Right cardiac atrium (tissue), 5 donors: ENCODE results near the gene IHH. TPM values are rescaled to one million over a fixed set of nuclear protein-coding genes. Genes with fewer than 3 reads are reported as not detected.

Experiments used
- ATAC-seq, 2 donors: fragments of 200-7000 bp; cut with Tn5 transposase; one replicate each; pipeline versions ENCODE4 v1.8.0 to v1.9.1; 2020; ENCODE audit warnings: moderate library complexity in 2 of 2, mild to moderate bottlenecking in 1 of 2
- DNase-seq, 3 donors: peaks; one replicate each; pipeline ENCODE4 v3.0.0-alpha.2; 2020
- H3K27ac ChIP-seq: one replicate; pipeline ENCODE4 v1.5.1; 2013; ENCODE audit warnings: mild to moderate bottlenecking, low read length, control low read depth, moderate library complexity
- H3K27me3 ChIP-seq: one replicate; pipeline ENCODE4 v1.6.1; 2013; ENCODE audit not compliant: control insufficient read depth, insufficient read depth
- H3K4me1 ChIP-seq: one replicate; pipeline ENCODE4 v1.6.1; 2013; ENCODE audit warnings: low read length; ENCODE audit not compliant: control insufficient read depth, insufficient read depth
- H3K4me3 ChIP-seq: one replicate; pipeline ENCODE4 v1.5.1; 2013; ENCODE audit warnings: low read length, control low read depth
- H3K9me3 ChIP-seq: one replicate; pipeline ENCODE4 v1.6.1; 2013; ENCODE audit warnings: low read length; ENCODE audit not compliant: control insufficient read depth
- WGBS: extraction: QIAGEN DNeasy Blood & Tissue Kit; methylation state at CpG from one replicate; pipeline ENCODE4 v1.1.7; 2013; 5-methylcytosine and 5-hydroxymethylcytosine counted together
- intact Hi-C, 4 donors: fragments of 100-400 bp; cut with DNase I; formaldehyde crosslinking; loops; one replicate each; pipeline versions ENCODE4 v1.11.0 to v1.14.0; 2022 to 2023
- polyA plus RNA-seq: library from polyadenylated mRNA; stranded (reverse); fragments of 200-250 nt; gene quantifications from one replicate; pipeline ENCODE4 v1.2.3, GENCODE V29; 2013
- total RNA-seq, 4 donors: library from RNA; stranded (reverse); fragmentation: NEBNext Ultra II Directional; extraction: Animal tissue kit (Norgen Biotek cat#: 25700); gene quantifications; one replicate each; pipeline ENCODE4 v1.2.1, GENCODE V29; 2021
- donor health status: healthy with polysubstance abuse.
- donor health status: DM: no; HTN: yes; CAD: no.
- donor health status: DM: no; HTN: no; CAD: no.
- donor health status: DM: no; HTN: yes; CAD: no; lungs with severe emphysema.
- donor health status: DM: yes; HTN: yes; CAD: no.

The IHH gene
- total and polyA plus RNA-seq, 5 donors: 0.05 TPM; not detected in 4

DNA sequence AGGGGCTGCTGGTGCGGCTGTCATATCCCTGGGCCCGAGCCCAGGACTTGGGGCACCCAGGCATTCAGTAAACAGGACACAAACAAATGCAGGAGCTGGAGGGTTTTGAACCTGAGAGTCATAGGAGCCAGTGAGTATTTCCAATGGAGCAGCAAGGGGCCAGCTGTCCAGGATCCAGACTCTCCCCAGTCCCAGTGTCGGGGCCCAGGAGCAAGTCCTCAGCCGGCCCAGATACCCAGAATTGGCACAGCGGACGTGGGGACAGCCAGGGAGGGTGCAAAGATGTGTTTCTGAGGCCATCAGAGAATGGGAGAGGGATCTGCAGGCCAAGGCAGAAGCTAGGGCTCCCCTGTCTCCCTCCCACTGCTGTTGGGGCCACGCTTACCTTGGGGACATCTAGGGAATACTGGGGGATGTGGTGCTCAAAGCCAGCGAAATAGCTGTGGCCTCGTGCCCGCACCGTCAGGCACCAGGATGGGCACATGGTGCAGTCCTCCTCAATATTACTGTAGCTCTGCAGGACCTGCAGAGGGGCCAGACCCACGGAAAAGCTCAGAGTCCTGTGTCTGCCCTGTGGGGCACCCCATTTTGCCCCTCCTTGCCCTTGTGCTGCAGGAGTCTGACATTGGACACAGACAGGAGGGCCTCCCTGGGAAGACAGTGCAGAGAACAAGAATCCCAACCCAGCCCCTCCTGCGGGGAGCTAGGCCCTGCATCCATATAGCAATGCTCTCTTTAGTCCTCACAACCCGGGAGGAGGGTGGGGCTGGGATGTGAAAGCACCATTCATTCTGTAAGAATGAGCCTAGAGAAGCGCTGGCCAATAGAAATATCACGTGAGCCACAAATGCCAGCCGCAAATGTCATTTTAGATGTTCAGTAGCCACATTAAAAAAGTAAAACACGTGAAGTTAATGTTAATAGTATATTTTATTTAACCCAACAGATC lies 34.8 kb downstream of the IHH start:
- intact Hi-C loops: loop anchor here in 1 of 4 donors (5.0 kb wide), 1 partner anchor 126 kb away; no protein-coding TSS in a partner anchor
- Histone ChIP-seq H3K4me3 (no peak overlapping the region), H3K9me3 (no peaks in the 10 kb centered on the region), H3K27me3 (no peaks in the 10 kb centered on the region), H3K4me1 (no peaks in the 10 kb centered on the region), H3K27ac (no peak overlapping the region)
- DNase-seq (no peak), ATAC-seq (no peak)
- WGBS: 78% methylated on average over 18 of the region's 18 CpGs

DNA sequence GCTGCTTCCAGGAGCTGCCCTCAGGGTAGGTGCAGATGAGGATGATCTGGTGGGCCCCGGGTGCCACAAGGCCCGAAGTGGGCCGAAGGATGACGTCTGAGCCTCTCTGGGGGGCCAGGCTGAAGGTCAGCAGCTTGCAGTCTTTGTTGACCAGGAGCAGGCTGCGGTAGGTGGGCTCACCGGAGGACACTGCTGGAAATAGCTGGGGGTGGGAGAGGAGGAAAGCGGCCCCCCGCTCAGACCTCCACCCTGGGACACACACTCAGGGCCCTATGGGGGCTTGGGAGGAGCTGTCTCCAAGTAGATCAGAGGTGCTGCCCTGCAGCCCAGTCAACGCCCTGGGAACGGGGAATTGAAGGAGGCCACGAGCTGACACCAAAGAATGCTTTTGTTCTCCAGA lies 36.7 kb downstream of the IHH start:
- Histone ChIP-seq H3K9me3 (no peaks in the 10 kb centered on the region), H3K27me3 (no peaks in the 10 kb centered on the region), H3K4me1 (no peaks in the 10 kb centered on the region), H3K27ac (no peak overlapping the region), H3K4me3 (no peak overlapping the region)
- 65% methylated on average over 11 of the region's 11 CpGs for WGBS
- DNase-seq (no peak), ATAC-seq (no peak)
- intact Hi-C loops: no loop called here

DNA sequence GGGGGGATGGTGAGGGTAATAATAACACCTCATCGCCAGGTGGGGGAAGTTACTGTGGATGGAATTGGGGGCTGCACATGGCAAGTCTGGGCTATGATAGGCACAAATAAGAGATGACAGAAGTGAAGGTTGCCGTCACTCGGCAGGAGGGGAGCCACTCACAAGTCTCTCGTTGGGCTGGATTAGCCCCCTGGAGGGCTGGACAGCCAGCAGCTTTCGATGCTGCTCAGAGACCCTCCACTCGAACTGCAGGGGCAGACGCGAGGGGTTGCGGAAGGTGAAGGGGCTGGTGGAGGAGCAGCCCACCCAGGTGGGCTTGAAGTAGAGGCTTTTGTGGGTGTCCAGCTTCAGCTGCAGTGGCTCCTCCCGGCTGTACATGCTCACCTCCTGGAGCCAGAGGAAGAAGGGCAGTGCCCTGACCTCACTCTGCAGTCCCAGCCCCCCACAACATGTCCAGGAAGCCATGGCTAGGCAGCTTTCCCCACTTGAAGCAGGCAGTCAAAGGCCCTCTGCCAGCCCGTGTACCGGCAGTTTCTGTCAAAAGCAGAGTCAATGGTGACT lies 37.6 kb downstream of the IHH start:
- no peak for DNase-seq
- Histone ChIP-seq H3K27ac (no peak overlapping the region), H3K27me3 (no peaks in the 10 kb centered on the region), H3K4me3 (no peak overlapping the region), H3K4me1 (no peaks in the 10 kb centered on the region), H3K9me3 (no peaks in the 10 kb centered on the region)
- WGBS: 78% methylated on average over 12 of the region's 12 CpGs
- intact Hi-C loops: no loop called here
- ATAC-seq: no peak

DNA sequence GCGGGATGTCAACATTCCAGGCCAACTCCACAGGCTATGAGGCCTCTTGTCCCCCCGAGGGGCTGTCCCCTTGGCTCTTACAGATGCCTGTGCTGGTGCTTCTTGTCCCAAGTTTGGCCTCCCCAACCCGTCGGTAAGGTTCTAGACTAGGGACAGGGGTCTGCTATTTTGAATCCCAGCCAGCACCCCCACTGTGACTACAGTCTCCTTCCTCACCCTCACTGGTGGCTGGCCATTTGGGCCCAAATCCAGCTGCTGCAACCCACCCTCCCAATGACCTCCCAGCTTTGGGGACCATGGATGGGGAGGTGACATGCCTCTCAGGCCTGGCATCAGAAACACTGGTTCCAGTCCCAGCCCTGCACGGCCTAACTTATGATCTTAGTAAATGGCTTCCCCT lies 38.1 kb downstream of the IHH start:
- no peaks in the 10 kb centered on the region for H3K27me3 ChIP-seq
- intact Hi-C loops: no loop called here

DNA sequence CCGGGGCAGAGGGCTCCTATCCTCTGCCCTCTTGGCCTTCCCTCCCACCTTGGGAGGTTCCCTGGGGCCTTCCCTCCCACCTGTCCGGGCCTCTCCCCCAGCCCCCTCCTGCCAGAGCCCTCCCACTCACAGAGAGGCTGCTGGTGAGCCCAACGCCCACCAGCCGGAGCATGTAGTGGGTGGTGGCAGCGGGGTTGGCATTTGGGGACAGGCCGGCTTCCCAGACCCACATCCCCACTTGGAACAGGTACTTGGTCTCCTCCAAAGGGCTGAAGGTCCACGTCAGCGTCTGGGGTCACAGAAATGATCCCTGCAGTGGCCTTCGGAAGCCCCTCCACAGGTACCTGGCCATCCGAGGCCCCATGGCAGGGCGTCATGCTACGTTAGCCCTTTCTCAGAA lies 38.7 kb downstream of the IHH start:
- H3K4me1 ChIP-seq: no peaks in the 10 kb centered on the region
- no peak overlapping the region for H3K4me3 ChIP-seq
- H3K27me3 ChIP-seq: no peaks in the 10 kb centered on the region
- ATAC-seq (no peak), DNase-seq (no peak)
- no peak overlapping the region for H3K27ac ChIP-seq
- intact Hi-C loops: no loop called here
- H3K9me3 ChIP-seq: no peaks in the 10 kb centered on the region
- 85% methylated on average over 12 of the region's 12 CpGs for WGBS

More for the DNA sequence above, 38.1 kb downstream of the IHH start:
- DNase-seq (no peak), ATAC-seq (no peak)
- H3K4me3 ChIP-seq: no peak overlapping the region
- H3K4me1 ChIP-seq: no peaks in the 10 kb centered on the region
- no peaks in the 10 kb centered on the region for H3K9me3 ChIP-seq
- no peak overlapping the region for H3K27ac ChIP-seq
- 81% methylated on average over 5 of the region's 5 CpGs for WGBS

DNA sequence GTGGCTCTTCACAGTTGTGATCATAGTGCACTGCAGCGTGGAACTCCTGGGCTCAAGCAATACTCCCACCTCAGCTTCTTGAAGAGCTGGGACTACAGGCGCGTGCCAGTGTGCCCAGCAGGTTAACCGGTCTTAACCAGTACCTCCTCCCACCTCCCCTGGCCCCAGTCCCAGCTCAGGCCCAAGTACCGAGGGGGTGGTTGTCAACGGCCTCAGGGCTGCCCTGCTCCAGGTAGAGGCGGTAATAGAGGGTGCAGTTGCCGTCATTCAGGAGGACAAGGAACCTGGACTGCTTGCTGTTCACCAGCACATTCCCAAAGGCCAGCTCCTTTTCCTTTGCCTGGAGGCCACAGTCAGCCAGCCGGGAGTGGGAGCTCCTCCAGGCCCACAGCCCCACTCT lies 39.1 kb downstream of the IHH start:
- Histone ChIP-seq H3K27ac (no peak overlapping the region), H3K4me3 (no peak overlapping the region), H3K27me3 (no peaks in the 10 kb centered on the region), H3K4me1 (no peaks in the 10 kb centered on the region), H3K9me3 (no peaks in the 10 kb centered on the region)
- intact Hi-C loops: no loop called here
- 84% methylated on average over 9 of the region's 9 CpGs for WGBS
- DNase-seq (no peak), ATAC-seq (no peak)

DNA sequence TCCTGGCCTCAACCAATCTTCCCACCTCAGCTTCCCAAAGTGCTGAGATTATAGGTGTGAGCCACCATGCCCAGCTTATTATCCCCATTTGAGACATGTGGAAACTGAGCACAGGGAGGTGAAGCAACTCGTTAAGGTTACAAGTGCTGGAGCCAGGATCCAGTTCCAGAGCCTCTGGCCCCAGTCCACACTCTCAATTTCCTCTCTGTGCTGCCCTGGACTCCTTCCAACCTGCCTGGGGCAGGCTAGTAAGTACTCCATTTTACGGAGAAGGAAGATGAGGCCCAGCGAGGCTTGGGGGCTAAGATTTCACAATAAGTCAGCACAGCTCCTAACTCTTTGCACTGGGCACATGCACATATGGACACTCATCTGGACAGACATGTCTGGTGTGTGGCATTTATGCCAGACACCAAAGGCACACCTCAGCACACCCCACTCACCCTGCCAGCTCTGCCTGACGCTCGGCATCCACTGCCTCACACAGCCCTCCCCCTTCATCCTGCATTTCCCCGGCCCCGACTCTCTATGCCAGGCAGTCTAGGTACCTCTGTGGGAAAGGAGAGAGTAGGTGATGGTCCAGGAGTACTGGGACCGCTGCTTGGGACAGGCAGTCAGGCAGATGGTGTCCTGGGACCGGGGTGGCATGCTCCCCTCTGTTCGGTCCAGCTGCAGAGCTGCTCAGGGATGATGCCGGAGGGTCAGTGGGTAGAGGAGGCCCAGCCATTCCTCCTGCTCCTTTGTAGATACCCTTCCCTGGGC lies 39.9 kb downstream of the IHH start:
- no peaks in the 10 kb centered on the region for H3K4me1 ChIP-seq
- 62% methylated on average over 11 of the region's 11 CpGs for WGBS
- ATAC-seq: peak in 1 of 2 donors; percentile 7
- H3K27ac ChIP-seq: no peak overlapping the region
- H3K27me3 ChIP-seq: no peaks in the 10 kb centered on the region
- DNase-seq: no peak
- no peaks in the 10 kb centered on the region for H3K9me3 ChIP-seq
- no peak overlapping the region for H3K4me3 ChIP-seq
- intact Hi-C loops: no loop called here

DNA sequence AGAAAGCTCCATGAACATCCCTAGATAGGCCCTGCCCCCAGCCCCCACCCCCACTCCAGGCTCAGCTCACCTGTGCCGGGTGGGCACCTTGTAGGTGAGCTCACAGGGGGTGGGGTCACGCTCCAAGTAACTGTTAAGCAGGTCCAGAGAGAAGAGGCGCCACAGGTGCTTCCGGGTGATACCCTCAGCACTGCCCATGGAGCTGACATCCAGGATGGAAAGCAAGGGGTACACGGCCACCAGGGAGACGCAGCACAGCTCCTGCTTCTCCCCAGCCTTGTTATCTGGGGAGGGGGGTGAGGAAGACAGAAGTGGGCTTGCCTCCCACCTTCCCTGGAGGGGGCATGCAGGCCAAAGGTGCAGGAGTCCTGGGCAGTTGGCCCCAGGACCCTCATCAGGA lies 41.3 kb downstream of the IHH start:
- intact Hi-C loops: no loop called here
- Histone ChIP-seq H3K9me3 (no peaks in the 10 kb centered on the region), H3K27ac (no peak overlapping the region), H3K4me1 (no peaks in the 10 kb centered on the region), H3K27me3 (no peaks in the 10 kb centered on the region), H3K4me3 (no peak overlapping the region)
- 82% methylated on average over 6 of the region's 6 CpGs for WGBS
- no peak for DNase-seq
- no peak for ATAC-seq

DNA sequence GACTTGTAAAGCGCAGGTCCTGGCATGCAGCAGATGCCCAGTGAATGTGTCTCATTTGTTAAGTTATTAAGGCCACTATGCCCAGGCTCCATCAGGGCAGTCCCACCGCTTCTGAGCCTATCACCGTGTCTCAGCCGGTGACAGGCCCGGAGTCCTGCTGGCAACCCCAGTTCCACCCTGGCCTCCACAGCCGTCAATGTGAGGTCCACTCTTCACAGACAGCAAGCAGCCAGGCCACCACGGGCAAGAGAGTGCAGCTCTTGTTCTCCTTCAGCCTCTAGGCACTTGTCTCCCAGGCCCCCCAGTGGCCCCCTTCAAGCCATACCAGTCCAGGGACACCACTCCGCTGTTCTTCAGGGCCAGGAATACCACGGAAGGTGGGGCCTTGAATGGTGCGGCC lies 42.0 kb downstream of the IHH start:
- H3K27me3 ChIP-seq: no peaks in the 10 kb centered on the region
- 86% methylated on average over 10 of the region's 10 CpGs for WGBS
- no peaks in the 10 kb centered on the region for H3K4me1 ChIP-seq
- intact Hi-C loops: no loop called here
- no peak overlapping the region for H3K27ac ChIP-seq
- DNase-seq: no peak
- H3K9me3 ChIP-seq: no peaks in the 10 kb centered on the region
- ATAC-seq: no peak
- no peak overlapping the region for H3K4me3 ChIP-seq

DNA sequence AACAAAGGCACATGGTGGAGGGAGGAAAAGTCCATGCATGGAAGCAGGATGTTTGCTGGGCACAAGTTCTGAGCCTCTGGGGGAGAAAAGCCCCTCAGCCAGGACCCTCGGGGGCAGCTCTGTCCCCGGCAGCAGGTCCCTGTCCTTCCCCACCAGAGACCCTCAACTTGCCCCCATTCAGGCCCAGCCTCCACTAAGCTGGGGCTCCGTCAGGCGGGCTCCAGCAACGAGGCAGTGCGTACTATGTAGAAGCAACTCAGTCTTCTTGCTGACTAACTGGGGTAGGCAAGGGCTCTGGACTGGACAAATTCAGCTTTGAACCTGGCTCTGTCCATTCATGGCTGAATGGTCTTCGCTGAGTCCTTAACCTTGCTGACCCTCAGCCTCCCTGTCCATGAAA lies 42.4 kb downstream of the IHH start:
- DNase-seq (no peak), ATAC-seq (no peak)
- Histone ChIP-seq H3K27ac (no peak overlapping the region), H3K4me1 (no peaks in the 10 kb centered on the region), H3K9me3 (no peaks in the 10 kb centered on the region), H3K27me3 (no peaks in the 10 kb centered on the region), H3K4me3 (no peak overlapping the region)
- intact Hi-C loops: no loop called here
- WGBS: 77% methylated on average over 7 of the region's 7 CpGs
